Panc1 (cell line): Measurements from ENCODE around the gene RALA. TPM values are rescaled to one million over a fixed set of nuclear protein-coding genes. Genes with fewer than 3 reads are reported as not detected.

Experiments
- ATAC-seq: fragments of 200-7000 bp; cut with Tn5 transposase; 2 replicates; pipeline ENCODE4 v1.9.1; 2020; ENCODE audit warnings: mild to moderate bottlenecking, moderate library complexity
- BruUV-seq: library from RNA; stranded (reverse); fragments of 400-500 nt; replicated peaks from 2 replicates; lab custom pipeline; 2021; lab: Mats Ljungman, UMichigan
- CTCF ChIA-PET: fragments of 300-600 bp; sonication (Branson Sonifier 250); formaldehyde crosslinking; loops from one replicate; lab custom pipeline; 2022; ENCODE audit warnings: antibody characterized with exemption; lab: Charles Lee
- POLR2A ChIA-PET: fragments of 300-600 bp; sonication (Branson Sonifier 250); formaldehyde crosslinking; loops from one replicate; lab custom pipeline; 2022; ENCODE audit warnings: antibody characterized with exemption; lab: Charles Lee
- DNase-seq: peaks from one replicate; pipeline ENCODE4 v3.0.0-alpha.2; 2010; ENCODE audit warnings: low read depth, low spot score
- H3K27ac ChIP-seq: 2 replicates; pipeline ENCODE4 v1.5.1; 2011; ENCODE audit warnings: mild to moderate bottlenecking, low read length, inconsistent platforms
- H3K27me3 ChIP-seq: fragments of 200-500 bp; sonication (Bioruptor generic); 2 replicates; pipeline ENCODE4 v1.6.0; 2014; ENCODE audit warnings: low read length, inconsistent platforms; ENCODE audit not compliant: control insufficient read depth, insufficient read depth
- H3K36me3 ChIP-seq: fragments of 200-500 bp; sonication (Bioruptor generic); 2 replicates; pipeline ENCODE4 v1.5.1; 2014; ENCODE audit warnings: inconsistent platforms, mild to moderate bottlenecking, low read length, moderate library complexity; ENCODE audit not compliant: control insufficient read depth, insufficient read depth
- H3K4me1 ChIP-seq: 2 replicates; pipeline ENCODE4 v1.5.1; 2011; ENCODE audit warnings: inconsistent platforms, mild to moderate bottlenecking, low read length, moderate library complexity; ENCODE audit not compliant: control insufficient read depth, insufficient read depth
- H3K4me3 ChIP-seq, 2 experiments: 2 replicates each; pipeline ENCODE4 v1.5.1; 2011 to 2012; ENCODE audit warnings: low read depth in 2 of 2, low read length in 2 of 2, mild to moderate bottlenecking in 2 of 2, inconsistent platforms in 1 of 2, moderate library complexity in 1 of 2
- H3K9me3 ChIP-seq: fragments of 200-500 bp; sonication (Bioruptor generic); 2 replicates; pipeline ENCODE4 v1.5.1; 2014; ENCODE audit warnings: low read depth, mild to moderate bottlenecking, inconsistent platforms, low read length, moderate library complexity; ENCODE audit not compliant: control insufficient read depth, insufficient read depth
- CTCF ChIP-seq: fragments of 450-650 bp; IDR thresholded peaks from 2 replicates; pipeline ENCODE4 v1.5.1; 2017; ENCODE audit warnings: mild to moderate bottlenecking
- POLR2AphosphoS5 ChIP-seq: IDR thresholded peaks from 2 replicates; pipeline ENCODE4 v1.6.1; 2012; ENCODE audit warnings: mild to moderate bottlenecking, low read depth, low read length, moderate library complexity
- SIN3A ChIP-seq: IDR thresholded peaks from 2 replicates; pipeline ENCODE4 v1.6.1; 2012; ENCODE audit warnings: low read depth, mild to moderate bottlenecking, low read length, moderate library complexity, borderline replicate concordance; ENCODE audit not compliant: insufficient read depth
- TCF7L2 ChIP-seq: IDR thresholded peaks from 2 replicates; pipeline ENCODE4 v1.6.1; 2011; ENCODE audit warnings: mild to moderate bottlenecking, low read depth, low read length, inconsistent platforms
- in situ Hi-C: cut with HindIII; loops from 2 replicates; pipeline ENCODE4 v1.10.0; 2016; ENCODE audit warnings: low sequenced_read_pairs, low pct_unique_long_range_greater_than_20kb
- intact Hi-C: fragments of 100-400 bp; cut with micrococcal nuclease; formaldehyde crosslinking; loops from one replicate; pipeline ENCODE4 v1.10.0; 2022; ENCODE audit not compliant: unreplicated experiment
- total RNA-seq: library from RNA; stranded (reverse); gene quantifications from one replicate; pipeline ENCODE4 v1.2.1, GENCODE V29; 2021; ENCODE audit not compliant: unreplicated experiment
- TF ChIP-seq, protein P1 (sequence below), 2 experiments: IDR thresholded peaks; 2 replicates each; pipeline ENCODE4 v1.6.1; 2011 to 2012; ENCODE audit warnings: low read depth in 2 of 2, control low read depth in 1 of 2, low read length in 1 of 2, mild to moderate bottlenecking in 1 of 2, moderate library complexity in 1 of 2; ENCODE audit not compliant: insufficient read depth in 1 of 2

Gene RALA
- total RNA-seq, 1 experiment from 2014 or later = 34.3 TPM

- no peaks in the 10 kb centered on the region for H3K36me3 ChIP-seq
- BruUV-seq = no TSS peak
- 0 out of 2 replicates have a peak, but pooled peaks cover 2% of the 10 kb centered on the region for H3K27me3 ChIP-seq
- peaks cover 15% of the 10 kb centered on the region for H3K4me1 ChIP-seq
- POLR2A ChIA-PET = no interaction called here
- no peak overlapping the region for H3K27ac ChIP-seq
- CTCF ChIA-PET = interaction anchor here (0.6 kb wide), 1 partner anchor 39 kb away, joined by 3 read pairs; no protein-coding TSS in a partner anchor
- no peak for ATAC-seq
- no peaks in the 10 kb centered on the region for H3K9me3 ChIP-seq
- no peak overlapping the region for H3K4me3 ChIP-seq
- TF ChIP-seq CTCF (no peak), TCF7L2 (no peak), POLR2AphosphoS5 (no peak), SIN3A (no peak)
- TF ChIP-seq, protein P1, sequence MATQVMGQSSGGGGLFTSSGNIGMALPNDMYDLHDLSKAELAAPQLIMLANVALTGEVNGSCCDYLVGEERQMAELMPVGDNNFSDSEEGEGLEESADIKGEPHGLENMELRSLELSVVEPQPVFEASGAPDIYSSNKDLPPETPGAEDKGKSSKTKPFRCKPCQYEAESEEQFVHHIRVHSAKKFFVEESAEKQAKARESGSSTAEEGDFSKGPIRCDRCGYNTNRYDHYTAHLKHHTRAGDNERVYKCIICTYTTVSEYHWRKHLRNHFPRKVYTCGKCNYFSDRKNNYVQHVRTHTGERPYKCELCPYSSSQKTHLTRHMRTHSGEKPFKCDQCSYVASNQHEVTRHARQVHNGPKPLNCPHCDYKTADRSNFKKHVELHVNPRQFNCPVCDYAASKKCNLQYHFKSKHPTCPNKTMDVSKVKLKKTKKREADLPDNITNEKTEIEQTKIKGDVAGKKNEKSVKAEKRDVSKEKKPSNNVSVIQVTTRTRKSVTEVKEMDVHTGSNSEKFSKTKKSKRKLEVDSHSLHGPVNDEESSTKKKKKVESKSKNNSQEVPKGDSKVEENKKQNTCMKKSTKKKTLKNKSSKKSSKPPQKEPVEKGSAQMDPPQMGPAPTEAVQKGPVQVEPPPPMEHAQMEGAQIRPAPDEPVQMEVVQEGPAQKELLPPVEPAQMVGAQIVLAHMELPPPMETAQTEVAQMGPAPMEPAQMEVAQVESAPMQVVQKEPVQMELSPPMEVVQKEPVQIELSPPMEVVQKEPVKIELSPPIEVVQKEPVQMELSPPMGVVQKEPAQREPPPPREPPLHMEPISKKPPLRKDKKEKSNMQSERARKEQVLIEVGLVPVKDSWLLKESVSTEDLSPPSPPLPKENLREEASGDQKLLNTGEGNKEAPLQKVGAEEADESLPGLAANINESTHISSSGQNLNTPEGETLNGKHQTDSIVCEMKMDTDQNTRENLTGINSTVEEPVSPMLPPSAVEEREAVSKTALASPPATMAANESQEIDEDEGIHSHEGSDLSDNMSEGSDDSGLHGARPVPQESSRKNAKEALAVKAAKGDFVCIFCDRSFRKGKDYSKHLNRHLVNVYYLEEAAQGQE (IDR thresholded peaks at IDR 0.05; ENCODE audit: insufficient read depth in 1 of 2, low read depth in 2 of 2, low read length in 1 of 2) = no peak
- DNase-seq = no peak
- intact Hi-C loops (no loop called here), in situ Hi-C loops (no loop called here)
Observed at GRCh38 chr7:39620486-39620885, 2.9 kb upstream of the RALA start.

DNA sequence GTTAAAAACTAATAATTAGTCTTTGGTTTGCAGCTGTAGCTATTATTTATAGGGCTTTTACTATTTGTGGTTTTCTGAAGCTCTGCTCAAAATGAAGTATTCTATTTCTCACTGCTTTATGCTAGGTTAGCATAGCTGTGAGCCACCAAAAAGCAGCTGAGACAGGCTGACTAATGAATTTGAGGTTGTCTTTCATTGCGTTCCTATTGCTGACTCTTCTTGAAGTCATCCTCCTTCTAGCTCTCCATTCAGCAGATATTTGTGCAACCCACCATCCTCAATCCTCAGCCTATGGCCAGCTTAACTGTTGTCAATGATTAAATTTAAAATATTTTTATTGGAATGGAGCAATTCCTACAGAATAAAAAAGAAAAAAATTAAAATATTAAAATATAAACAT is 2.1 kb upstream of the RALA start:
- in situ Hi-C loops (no loop called here), intact Hi-C loops (no loop called here)
- BruUV-seq = no TSS peak
- no peak overlapping the region for H3K4me3 ChIP-seq
- ChIA-PET CTCF (no interaction called here), POLR2A (no interaction called here)
- DNase-seq = no peak
- H3K36me3 ChIP-seq = no peaks in the 10 kb centered on the region
- no peak for ATAC-seq
- H3K4me1 ChIP-seq = peaks cover 21% of the 10 kb centered on the region
- H3K27ac ChIP-seq = no peak overlapping the region
- 0 out of 2 replicates have a peak, but pooled peaks cover 2% of the 10 kb centered on the region for H3K27me3 ChIP-seq
- H3K9me3 ChIP-seq = no peaks in the 10 kb centered on the region
- TF ChIP-seq POLR2AphosphoS5 (no peak), SIN3A (no peak), CTCF (no peak), TCF7L2 (no peak)
- TF ChIP-seq, protein P1 (IDR thresholded peaks at IDR 0.05; ENCODE audit: insufficient read depth in 1 of 2, low read depth in 2 of 2, low read length in 1 of 2) = no peak
